Neural cell (in vitro differentiated cells): Measurements from ENCODE around the gene NCF2. TPM values are rescaled to one million over a fixed set of nuclear protein-coding genes. Genes with fewer than 3 reads are reported as not detected.

Source experiments
- H2AFZ ChIP-seq: fragments of 200-600, 300-800 bp; sonication (generic), shearing (Covaris generic); 2 replicates; pipeline ENCODE4 v1.6.0; 2014; ENCODE audit warnings: low read depth, mild to moderate bottlenecking, antibody characterized with exemption, low read length, moderate library complexity
- H3F3A ChIP-seq: fragments of 200-600 bp; shearing (Covaris generic); 2 replicates; pipeline ENCODE4 v1.6.1; 2016; ENCODE audit warnings: mild to moderate bottlenecking, moderate library complexity, mixed read lengths, antibody characterized with exemption, low read length; ENCODE audit not compliant: insufficient read depth, poor library complexity, severe bottlenecking
- H3K27ac ChIP-seq: fragments of 200-600, 300-800 bp; sonication (generic), shearing (Covaris generic); 2 replicates; pipeline ENCODE4 v1.5.1; 2014; ENCODE audit warnings: mild to moderate bottlenecking, low read length, moderate library complexity
- H3K27me3 ChIP-seq: fragments of 300-800, 200-600 bp; sonication (generic), shearing (Covaris generic); 2 replicates; pipeline ENCODE4 v1.6.0; 2014; ENCODE audit warnings: mild to moderate bottlenecking, low read depth, low read length, moderate library complexity; ENCODE audit not compliant: insufficient read depth
- H3K36me3 ChIP-seq: fragments of 300-800, 200-600 bp; sonication (generic), shearing (Covaris generic); 2 replicates; pipeline ENCODE4 v1.5.1; 2014; ENCODE audit warnings: mild to moderate bottlenecking, antibody characterized with exemption, low read length, moderate library complexity; ENCODE audit not compliant: insufficient read depth
- H3K4me2 ChIP-seq: fragments of 300-800, 200-600 bp; sonication (generic), shearing (Covaris generic); 2 replicates; pipeline ENCODE4 v1.6.0; 2014; ENCODE audit warnings: mild to moderate bottlenecking, low read length
- H3K4me3 ChIP-seq: fragments of 300-800, 200-600 bp; sonication (generic), shearing (Covaris generic); 2 replicates; pipeline ENCODE4 v1.5.1; 2014; ENCODE audit warnings: mild to moderate bottlenecking, low read length, moderate library complexity
- H3K79me2 ChIP-seq: fragments of 200-600 bp; shearing (Covaris generic); replicated peaks from 2 replicates; pipeline ENCODE4 v1.6.0; 2014; ENCODE audit warnings: mild to moderate bottlenecking, low read length, moderate library complexity; ENCODE audit not compliant: insufficient read depth
- H3K9ac ChIP-seq: fragments of 300-800, 200-600 bp; sonication (generic), shearing (Covaris generic); 2 replicates; pipeline ENCODE4 v1.6.1; 2016; ENCODE audit warnings: mild to moderate bottlenecking, low read length, mixed read lengths
- H3K9me2 ChIP-seq: fragments of 200-600 bp; shearing (Covaris generic); 2 replicates; pipeline ENCODE4 v1.6.1; 2016; ENCODE audit warnings: mild to moderate bottlenecking, low read length, mixed read lengths; ENCODE audit not compliant: insufficient read depth
- H3K9me3 ChIP-seq: fragments of 200-600, 300-800 bp; sonication (generic), shearing (Covaris generic); 2 replicates; pipeline ENCODE4 v1.6.1; 2016; ENCODE audit warnings: mild to moderate bottlenecking, mixed run types, low read length, moderate library complexity, mixed read lengths
- H4K20me1 ChIP-seq: fragments of 200-600 bp; shearing (Covaris generic); 2 replicates; pipeline ENCODE4 v1.6.1; 2016; ENCODE audit warnings: mild to moderate bottlenecking, mixed run types; ENCODE audit not compliant: insufficient read depth
- EP300 ChIP-seq: fragments of 450-650 bp; conservative IDR thresholded peaks from 2 replicates; pipeline ENCODE4 v1.6.1; 2014; ENCODE audit warnings: antibody characterized with exemption, mild to moderate bottlenecking, moderate library complexity; ENCODE audit not compliant: poor library complexity, severe bottlenecking
- EZH2 ChIP-seq: fragments of 200-600, 300-800 bp; shearing (Covaris generic), sonication (generic); IDR thresholded peaks from 2 replicates; pipeline ENCODE4 v1.6.1; 2014; ENCODE audit warnings: antibody characterized with exemption, low read length, borderline replicate concordance, mild to moderate bottlenecking; ENCODE audit not compliant: insufficient read depth, poor library complexity, severe bottlenecking
- MXI1 ChIP-seq: fragments of 450-650 bp; conservative IDR thresholded peaks from 2 replicates; pipeline ENCODE4 v1.6.1; 2014; ENCODE audit warnings: antibody characterized with exemption, mild to moderate bottlenecking; ENCODE audit not compliant: poor library complexity, severe bottlenecking
- POLR2AphosphoS5 ChIP-seq: IDR thresholded peaks from 2 replicates; pipeline ENCODE4 v1.6.1; 2012
- RAD21 ChIP-seq: fragments of 450-650 bp; conservative IDR thresholded peaks from 2 replicates; pipeline ENCODE4 v1.6.1; 2014; ENCODE audit warnings: antibody characterized with exemption, mild to moderate bottlenecking, moderate library complexity
- SMC3 ChIP-seq: fragments of 450-650 bp; conservative IDR thresholded peaks from 2 replicates; pipeline ENCODE4 v1.6.1; 2014; ENCODE audit warnings: antibody characterized with exemption, mild to moderate bottlenecking, moderate library complexity; ENCODE audit not compliant: poor library complexity
- TAF1 ChIP-seq: IDR thresholded peaks from 2 replicates; pipeline ENCODE4 v1.6.1; 2012; ENCODE audit warnings: low read depth
- polyA plus RNA-seq: library from polyadenylated mRNA; depleted of rRNA; stranded (reverse); fragments of >200 nt; gene quantifications from 2 replicates; pipeline ENCODE4 v1.2.3, GENCODE V29; 2014
- TF ChIP-seq, protein P1 (sequence below): fragments of 450-650 bp; IDR thresholded peaks from 2 replicates; pipeline ENCODE4 v1.5.1; 2014; ENCODE audit warnings: antibody characterized with exemption, mild to moderate bottlenecking, moderate library complexity; ENCODE audit not compliant: poor library complexity, severe bottlenecking
- TF ChIP-seq, protein P2 (sequence below): IDR thresholded peaks from 2 replicates; pipeline ENCODE4 v1.6.1; 2012; ENCODE audit warnings: borderline replicate concordance

Gene NCF2
- polyA plus RNA-seq, 1 donor from 2014 or later = not detected

DNA sequence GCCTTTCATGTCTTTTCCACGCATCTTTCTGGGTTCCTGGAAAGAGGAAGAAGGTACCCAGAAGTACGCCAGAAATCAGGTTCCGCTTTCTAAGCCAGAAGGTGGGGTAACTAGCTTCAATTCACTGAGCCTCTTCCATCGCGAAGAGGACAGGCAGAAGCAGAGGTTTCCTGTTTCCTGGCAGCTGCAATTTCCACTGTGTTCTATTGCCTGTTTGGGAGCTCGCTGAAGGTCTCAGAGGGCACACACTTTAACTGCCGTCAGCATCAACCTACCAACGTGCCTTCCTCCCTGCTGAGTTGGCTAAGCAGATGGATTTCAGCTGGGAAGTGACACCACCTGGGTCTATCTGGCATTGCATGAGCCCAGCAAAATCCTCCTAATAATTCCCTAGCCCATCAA, 10.0 kb downstream of the NCF2 start:
- no peak overlapping the region for H3K4me3 ChIP-seq
- TF ChIP-seq, protein P1, sequence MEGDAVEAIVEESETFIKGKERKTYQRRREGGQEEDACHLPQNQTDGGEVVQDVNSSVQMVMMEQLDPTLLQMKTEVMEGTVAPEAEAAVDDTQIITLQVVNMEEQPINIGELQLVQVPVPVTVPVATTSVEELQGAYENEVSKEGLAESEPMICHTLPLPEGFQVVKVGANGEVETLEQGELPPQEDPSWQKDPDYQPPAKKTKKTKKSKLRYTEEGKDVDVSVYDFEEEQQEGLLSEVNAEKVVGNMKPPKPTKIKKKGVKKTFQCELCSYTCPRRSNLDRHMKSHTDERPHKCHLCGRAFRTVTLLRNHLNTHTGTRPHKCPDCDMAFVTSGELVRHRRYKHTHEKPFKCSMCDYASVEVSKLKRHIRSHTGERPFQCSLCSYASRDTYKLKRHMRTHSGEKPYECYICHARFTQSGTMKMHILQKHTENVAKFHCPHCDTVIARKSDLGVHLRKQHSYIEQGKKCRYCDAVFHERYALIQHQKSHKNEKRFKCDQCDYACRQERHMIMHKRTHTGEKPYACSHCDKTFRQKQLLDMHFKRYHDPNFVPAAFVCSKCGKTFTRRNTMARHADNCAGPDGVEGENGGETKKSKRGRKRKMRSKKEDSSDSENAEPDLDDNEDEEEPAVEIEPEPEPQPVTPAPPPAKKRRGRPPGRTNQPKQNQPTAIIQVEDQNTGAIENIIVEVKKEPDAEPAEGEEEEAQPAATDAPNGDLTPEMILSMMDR = peak; percentile 29
- TF ChIP-seq SMC3 (peak; percentile 24), POLR2AphosphoS5 (no peak)
- H3K36me3 ChIP-seq = no peaks in the 10 kb centered on the region
- no peak overlapping the region for H3K27ac ChIP-seq
- H3K9ac ChIP-seq = no peak overlapping the region
- no peak overlapping the region for H2AFZ ChIP-seq
- no peak overlapping the region for H3K4me2 ChIP-seq
- no peaks in the 10 kb centered on the region for H3K9me2 ChIP-seq
- no peaks in the 10 kb centered on the region for H3K79me2 ChIP-seq
- no peaks in the 10 kb centered on the region for H4K20me1 ChIP-seq
- no peaks in the 10 kb centered on the region for H3K27me3 ChIP-seq
- H3K9me3 ChIP-seq = no peaks in the 10 kb centered on the region
- no peaks in the 10 kb centered on the region for H3F3A ChIP-seq

DNA sequence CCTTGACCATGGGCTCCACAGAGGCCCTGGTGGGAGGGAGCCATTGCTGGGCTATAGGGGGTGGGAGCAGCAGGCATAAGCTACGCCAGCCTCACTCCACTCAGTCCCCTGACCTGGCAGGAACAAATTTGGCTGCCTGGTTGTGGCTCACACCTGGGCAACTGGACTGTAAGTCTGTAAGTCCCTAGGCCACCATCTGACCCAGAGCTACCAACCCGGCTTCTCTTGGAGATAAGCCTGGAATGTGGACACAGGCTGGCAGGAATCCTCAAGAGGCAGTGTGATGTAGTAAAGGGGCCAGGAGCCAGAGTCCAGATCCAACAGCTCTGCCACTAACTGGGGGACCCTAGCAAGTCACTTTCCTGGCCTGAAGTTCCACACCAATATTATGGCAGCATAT, 11.4 kb downstream of the NCF2 start:
- H3K27ac ChIP-seq = no peak overlapping the region
- no peaks in the 10 kb centered on the region for H3K27me3 ChIP-seq
- no peaks in the 10 kb centered on the region for H3K9me3 ChIP-seq
- H3K4me3 ChIP-seq = no peak overlapping the region
- TF ChIP-seq TAF1 (no peak), EZH2 (no peak), SMC3 (no peak), RAD21 (no peak), POLR2AphosphoS5 (no peak), MXI1 (no peak), EP300 (no peak)
- TF ChIP-seq, protein P2, sequence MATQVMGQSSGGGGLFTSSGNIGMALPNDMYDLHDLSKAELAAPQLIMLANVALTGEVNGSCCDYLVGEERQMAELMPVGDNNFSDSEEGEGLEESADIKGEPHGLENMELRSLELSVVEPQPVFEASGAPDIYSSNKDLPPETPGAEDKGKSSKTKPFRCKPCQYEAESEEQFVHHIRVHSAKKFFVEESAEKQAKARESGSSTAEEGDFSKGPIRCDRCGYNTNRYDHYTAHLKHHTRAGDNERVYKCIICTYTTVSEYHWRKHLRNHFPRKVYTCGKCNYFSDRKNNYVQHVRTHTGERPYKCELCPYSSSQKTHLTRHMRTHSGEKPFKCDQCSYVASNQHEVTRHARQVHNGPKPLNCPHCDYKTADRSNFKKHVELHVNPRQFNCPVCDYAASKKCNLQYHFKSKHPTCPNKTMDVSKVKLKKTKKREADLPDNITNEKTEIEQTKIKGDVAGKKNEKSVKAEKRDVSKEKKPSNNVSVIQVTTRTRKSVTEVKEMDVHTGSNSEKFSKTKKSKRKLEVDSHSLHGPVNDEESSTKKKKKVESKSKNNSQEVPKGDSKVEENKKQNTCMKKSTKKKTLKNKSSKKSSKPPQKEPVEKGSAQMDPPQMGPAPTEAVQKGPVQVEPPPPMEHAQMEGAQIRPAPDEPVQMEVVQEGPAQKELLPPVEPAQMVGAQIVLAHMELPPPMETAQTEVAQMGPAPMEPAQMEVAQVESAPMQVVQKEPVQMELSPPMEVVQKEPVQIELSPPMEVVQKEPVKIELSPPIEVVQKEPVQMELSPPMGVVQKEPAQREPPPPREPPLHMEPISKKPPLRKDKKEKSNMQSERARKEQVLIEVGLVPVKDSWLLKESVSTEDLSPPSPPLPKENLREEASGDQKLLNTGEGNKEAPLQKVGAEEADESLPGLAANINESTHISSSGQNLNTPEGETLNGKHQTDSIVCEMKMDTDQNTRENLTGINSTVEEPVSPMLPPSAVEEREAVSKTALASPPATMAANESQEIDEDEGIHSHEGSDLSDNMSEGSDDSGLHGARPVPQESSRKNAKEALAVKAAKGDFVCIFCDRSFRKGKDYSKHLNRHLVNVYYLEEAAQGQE = no peak
- TF ChIP-seq, protein P1 = no peak
- H3F3A ChIP-seq = no peaks in the 10 kb centered on the region
- no peaks in the 10 kb centered on the region for H3K9me2 ChIP-seq
- H4K20me1 ChIP-seq = no peaks in the 10 kb centered on the region
- no peak overlapping the region for H2AFZ ChIP-seq
- no peak overlapping the region for H3K9ac ChIP-seq
- no peaks in the 10 kb centered on the region for H3K79me2 ChIP-seq
- no peak overlapping the region for H3K4me2 ChIP-seq
- H3K36me3 ChIP-seq = no peaks in the 10 kb centered on the region
